Measurements from ENCODE around the gene PPFIA1.

DNA sequence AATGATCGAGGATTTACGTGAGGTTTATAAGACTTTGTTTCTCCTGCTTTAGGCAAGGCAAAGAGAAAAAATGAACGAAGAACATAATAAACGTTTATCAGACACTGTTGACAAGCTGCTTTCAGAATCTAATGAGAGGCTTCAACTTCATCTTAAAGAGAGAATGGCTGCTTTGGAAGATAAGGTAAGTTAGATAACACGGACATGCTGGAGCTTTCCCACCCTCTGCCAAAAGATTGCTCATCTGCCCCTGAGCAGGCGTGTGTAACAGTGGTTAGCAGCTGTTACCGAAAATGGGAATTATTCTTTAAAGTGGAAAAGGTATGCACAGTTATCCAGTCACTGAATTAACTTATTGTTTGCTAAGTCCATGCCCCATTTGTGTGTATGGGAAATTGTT, 65.0 kb downstream of the PPFIA1 start:
- no peak for TF ChIP-seq ZBTB38 (CRISPR knock-in tag; IDR thresholded peaks at IDR 0.05)
- no peak for TF ChIP-seq TAF15 (IDR thresholded peaks at IDR 0.05; ENCODE audit: low read depth, low read length, poor library complexity, severe bottlenecking)
- no peak for TF ChIP-seq CTCF (CRISPR knock-in tag; IDR thresholded peaks at IDR 0.05)
- TF ChIP-seq ZNF720 (CRISPR knock-in tag; IDR thresholded peaks at IDR 0.05), result no peak
- TF ChIP-seq CREB3 (CRISPR knock-in tag; IDR thresholded peaks at IDR 0.05), result no peak

Data from HepG2 (cell line).